Activated naive CD8-positive, alpha-beta T cell treated with anti-CD3 and anti-CD28 coated beads, Interleukin-2, amount 50 U/mL, for 24 hours (primary cell): ENCODE data around the gene KLF3.

Source experiments
- ATAC-seq: fragments of 150-1000 bp; cut with Tn5 transposase; one replicate; pipeline ENCODE4 v1.10.0; 2021
- DNase-seq: peaks from one replicate; pipeline ENCODE4 v3.0.0; 2021
- H3K27ac Mint-ChIP-seq: one replicate; pipeline ENCODE4 v1.8.0; 2021; ENCODE audit warnings: mild to moderate bottlenecking, mixed read lengths
- H3K27me3 Mint-ChIP-seq: one replicate; pipeline ENCODE4 v1.8.0; 2021; ENCODE audit warnings: mixed read lengths
- H3K36me3 Mint-ChIP-seq: one replicate; pipeline ENCODE4 v1.8.0; 2021; ENCODE audit warnings: low read depth, mixed read lengths
- H3K4me1 Mint-ChIP-seq: one replicate; pipeline ENCODE4 v1.8.0; 2021; ENCODE audit warnings: mixed read lengths
- H3K4me3 Mint-ChIP-seq: one replicate; pipeline ENCODE4 v1.8.0; 2021; ENCODE audit warnings: mild to moderate bottlenecking, moderate library complexity, mixed read lengths
- H3K9me3 Mint-ChIP-seq: one replicate; pipeline ENCODE4 v1.8.0; 2021; ENCODE audit warnings: mixed read lengths

The KLF3 gene

DNA sequence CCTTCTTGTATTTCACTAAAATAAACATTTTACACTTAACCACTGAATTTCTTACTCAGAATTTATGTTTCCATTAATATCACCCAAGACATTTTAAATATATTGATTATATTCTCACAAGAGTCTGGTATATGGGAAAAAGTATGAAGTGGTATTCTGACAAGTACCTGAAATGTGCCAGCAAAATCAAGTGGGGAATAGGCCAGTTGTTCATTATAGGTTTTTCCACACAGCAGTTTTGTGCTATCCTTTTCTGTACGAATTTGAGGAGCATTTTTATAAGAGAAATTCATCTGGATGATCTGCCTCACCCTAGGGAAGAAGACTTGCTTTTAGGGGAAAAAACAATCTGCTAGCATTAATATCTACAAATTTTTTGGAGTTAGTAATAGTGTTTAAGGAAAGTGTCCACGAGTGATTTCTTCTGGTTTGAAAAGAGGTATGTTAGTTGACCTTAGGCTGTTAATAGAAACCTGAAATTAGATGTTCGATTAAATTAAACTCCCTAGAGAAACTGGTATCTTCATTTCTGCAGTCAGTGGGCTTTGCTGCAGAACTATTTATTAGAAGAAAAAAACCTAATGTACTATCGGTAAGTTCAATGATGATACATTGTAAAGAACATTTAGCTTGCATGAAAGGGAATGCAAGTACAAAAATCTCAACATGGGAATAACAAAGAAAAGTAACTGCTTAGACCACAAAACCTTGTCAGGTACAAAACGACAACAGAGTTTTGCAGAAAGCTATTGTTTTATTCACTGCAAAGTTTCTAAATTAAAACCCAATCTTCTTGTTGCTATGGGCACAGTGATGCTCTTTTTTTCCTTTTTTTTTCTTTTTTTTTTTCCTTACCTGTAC lies 1.8 kb downstream of the KLF3 start:
- no peaks in the 10 kb centered on the region for H3K36me3 Mint-ChIP-seq
- peaks cover 75% of the 10 kb centered on the region for H3K4me1 Mint-ChIP-seq
- peak overlapping the region; percentile 84 for H3K27ac Mint-ChIP-seq
- ATAC-seq (no peak), DNase-seq (no peak)
- H3K27me3 Mint-ChIP-seq = no peaks in the 10 kb centered on the region
- peaks cover 4% of the 10 kb centered on the region for H3K9me3 Mint-ChIP-seq
- H3K4me3 Mint-ChIP-seq = peak overlapping the region; percentile 87

- Mint-ChIP-seq H3K27ac (peak overlapping the region; percentile 85), H3K4me3 (peak overlapping the region; percentile 87), H3K9me3 (no peaks in the 10 kb centered on the region), H3K4me1 (peaks cover 75% of the 10 kb centered on the region), H3K27me3 (no peaks in the 10 kb centered on the region), H3K36me3 (no peaks in the 10 kb centered on the region)
- ATAC-seq (no peak), DNase-seq (no peak)
These were observed 2.7 kb downstream of the KLF3 start for GRCh38 chr4:38666766-38667084.

GRCh38 chr4:38667085-38667893 lies 3.3 kb downstream of the KLF3 start:
- Mint-ChIP-seq H3K36me3 (no peaks in the 10 kb centered on the region), H3K9me3 (no peaks in the 10 kb centered on the region), H3K4me3 (peak overlapping the region; percentile 87), H3K4me1 (peaks cover 75% of the 10 kb centered on the region), H3K27me3 (no peaks in the 10 kb centered on the region), H3K27ac (peak overlapping the region; percentile 85)
- ATAC-seq (peak; percentile 57), DNase-seq (peak; percentile 50)

GRCh38 chr4:38668203-38668971 lies 4.4 kb downstream of the KLF3 start:
- Mint-ChIP-seq H3K36me3 (no peaks in the 10 kb centered on the region), H3K9me3 (no peaks in the 10 kb centered on the region), H3K27me3 (no peaks in the 10 kb centered on the region), H3K4me3 (no peak overlapping the region), H3K27ac (peak overlapping the region; percentile 73), H3K4me1 (peaks cover 82% of the 10 kb centered on the region)
- DNase-seq (no peak), ATAC-seq (no peak)

- no peak overlapping the region for H3K4me3 Mint-ChIP-seq
- H3K27ac Mint-ChIP-seq = peak overlapping the region; percentile 73
- no peaks in the 10 kb centered on the region for H3K36me3 Mint-ChIP-seq
- DNase-seq (no peak), ATAC-seq (no peak)
- peaks cover 91% of the 10 kb centered on the region for H3K4me1 Mint-ChIP-seq
- no peaks in the 10 kb centered on the region for H3K9me3 Mint-ChIP-seq
- H3K27me3 Mint-ChIP-seq = no peaks in the 10 kb centered on the region
These were observed 5.2 kb downstream of the KLF3 start for GRCh38 chr4:38669208-38669607.

DNA sequence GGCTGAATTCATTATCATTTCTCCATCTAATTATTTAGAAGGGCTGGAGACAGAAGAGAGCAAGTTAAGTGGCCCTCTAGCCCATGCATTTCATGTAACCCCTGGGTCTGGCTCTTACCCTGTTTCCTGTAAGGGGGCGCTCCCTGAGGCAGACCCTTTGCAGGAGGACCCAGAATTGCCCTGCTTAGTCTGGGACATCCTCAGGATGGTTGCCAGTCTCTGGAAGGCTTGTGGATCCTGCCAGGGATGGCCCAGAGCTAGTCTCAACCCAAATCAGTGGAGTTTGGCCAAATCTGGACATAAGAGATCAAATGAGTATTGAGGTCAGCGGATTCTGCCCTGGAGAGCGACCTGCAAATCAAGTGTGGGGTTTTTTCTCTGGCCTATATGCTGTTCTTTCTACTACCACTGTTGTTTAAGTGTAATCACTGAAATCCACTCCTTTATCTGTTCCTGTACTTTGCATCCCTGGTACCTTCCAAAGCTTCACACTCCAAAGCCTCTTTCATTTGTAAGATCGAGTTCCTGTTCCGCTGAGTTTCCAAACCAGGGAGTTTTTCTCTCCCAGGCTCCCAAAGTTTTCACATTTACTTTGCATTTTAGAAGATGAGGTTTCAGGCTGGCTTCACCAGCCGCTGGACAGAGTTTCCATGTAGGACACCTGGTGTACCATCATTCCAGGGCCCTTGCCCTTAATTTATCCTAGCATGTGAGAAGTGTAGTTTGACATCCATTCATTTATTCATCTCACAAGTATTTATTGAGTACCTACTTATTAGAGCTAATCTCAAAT lies 6.3 kb downstream of the KLF3 start:
- Mint-ChIP-seq H3K27me3 (no peaks in the 10 kb centered on the region), H3K4me3 (peak overlapping the region; percentile 58), H3K9me3 (no peaks in the 10 kb centered on the region), H3K27ac (peak overlapping the region; percentile 61), H3K4me1 (peaks cover 98% of the 10 kb centered on the region), H3K36me3 (no peaks in the 10 kb centered on the region)
- DNase-seq = no peak
- no peak for ATAC-seq

- ATAC-seq = no peak
- H3K9me3 Mint-ChIP-seq = no peaks in the 10 kb centered on the region
These were observed 7.1 kb downstream of the KLF3 start for GRCh38 chr4:38670939-38671591.

DNA sequence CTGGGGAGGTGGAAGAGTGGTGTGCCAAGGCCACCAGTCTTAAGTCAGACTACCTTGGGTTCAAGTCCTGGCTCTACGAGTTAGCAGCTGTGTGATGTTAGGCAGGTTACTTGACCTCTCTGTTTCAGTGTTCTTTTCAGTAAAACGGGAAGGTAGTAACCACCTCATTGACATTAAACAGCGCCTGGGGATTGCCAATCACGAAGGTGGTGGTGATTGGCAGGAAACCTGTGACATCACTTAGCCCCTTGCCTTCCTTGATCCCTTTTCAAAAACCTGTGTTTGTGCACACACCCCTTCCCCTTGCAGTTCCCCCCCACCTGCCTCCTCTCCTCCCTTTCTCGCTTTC lies 7.6 kb downstream of the KLF3 start:
- ATAC-seq = peak; percentile 4
- H3K27me3 Mint-ChIP-seq = no peaks in the 10 kb centered on the region
- peak overlapping the region; percentile 63 for H3K27ac Mint-ChIP-seq
- no peaks in the 10 kb centered on the region for H3K36me3 Mint-ChIP-seq
- H3K9me3 Mint-ChIP-seq = no peaks in the 10 kb centered on the region
- no peak for DNase-seq
- peaks cover 96% of the 10 kb centered on the region for H3K4me1 Mint-ChIP-seq
- peak overlapping the region; percentile 58 for H3K4me3 Mint-ChIP-seq

More at GRCh38 chr4:38670939-38671591, 7.1 kb downstream of the KLF3 start:
- peaks cover 98% of the 10 kb centered on the region for H3K4me1 Mint-ChIP-seq
- H3K4me3 Mint-ChIP-seq = peak overlapping the region; percentile 58
- no peak for DNase-seq
- no peaks in the 10 kb centered on the region for H3K27me3 Mint-ChIP-seq
- H3K27ac Mint-ChIP-seq = peak overlapping the region; percentile 50
- no peaks in the 10 kb centered on the region for H3K36me3 Mint-ChIP-seq

DNA sequence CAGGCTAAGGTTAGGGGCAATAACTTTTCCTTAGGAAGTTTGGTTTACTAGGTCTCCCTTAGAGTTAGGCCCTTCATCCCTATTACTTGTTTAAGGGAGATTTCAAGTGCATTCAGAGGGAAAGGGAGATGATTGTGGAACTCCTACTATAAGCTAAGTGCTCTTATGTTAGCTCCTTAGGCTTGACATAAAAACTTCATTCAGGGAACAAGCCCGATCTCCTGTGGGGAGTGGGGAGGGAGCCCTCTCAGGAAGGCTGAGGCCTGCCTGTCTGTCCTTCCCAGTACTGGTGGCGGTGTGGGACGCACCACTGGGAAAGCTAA lies 8.0 kb downstream of the KLF3 start:
- Mint-ChIP-seq H3K27ac (peak overlapping the region; percentile 63), H3K36me3 (no peaks in the 10 kb centered on the region), H3K4me1 (peaks cover 93% of the 10 kb centered on the region), H3K27me3 (no peaks in the 10 kb centered on the region), H3K9me3 (no peaks in the 10 kb centered on the region), H3K4me3 (no peak overlapping the region)
- ATAC-seq (no peak), DNase-seq (no peak)

GRCh38 chr4:38672397-38673129 lies 8.6 kb downstream of the KLF3 start:
- DNase-seq (no peak), ATAC-seq (no peak)
- Mint-ChIP-seq H3K27ac (peak overlapping the region; percentile 63), H3K9me3 (no peaks in the 10 kb centered on the region), H3K4me1 (peaks cover 92% of the 10 kb centered on the region), H3K27me3 (no peaks in the 10 kb centered on the region), H3K36me3 (no peaks in the 10 kb centered on the region), H3K4me3 (peak overlapping the region; percentile 21)

DNA sequence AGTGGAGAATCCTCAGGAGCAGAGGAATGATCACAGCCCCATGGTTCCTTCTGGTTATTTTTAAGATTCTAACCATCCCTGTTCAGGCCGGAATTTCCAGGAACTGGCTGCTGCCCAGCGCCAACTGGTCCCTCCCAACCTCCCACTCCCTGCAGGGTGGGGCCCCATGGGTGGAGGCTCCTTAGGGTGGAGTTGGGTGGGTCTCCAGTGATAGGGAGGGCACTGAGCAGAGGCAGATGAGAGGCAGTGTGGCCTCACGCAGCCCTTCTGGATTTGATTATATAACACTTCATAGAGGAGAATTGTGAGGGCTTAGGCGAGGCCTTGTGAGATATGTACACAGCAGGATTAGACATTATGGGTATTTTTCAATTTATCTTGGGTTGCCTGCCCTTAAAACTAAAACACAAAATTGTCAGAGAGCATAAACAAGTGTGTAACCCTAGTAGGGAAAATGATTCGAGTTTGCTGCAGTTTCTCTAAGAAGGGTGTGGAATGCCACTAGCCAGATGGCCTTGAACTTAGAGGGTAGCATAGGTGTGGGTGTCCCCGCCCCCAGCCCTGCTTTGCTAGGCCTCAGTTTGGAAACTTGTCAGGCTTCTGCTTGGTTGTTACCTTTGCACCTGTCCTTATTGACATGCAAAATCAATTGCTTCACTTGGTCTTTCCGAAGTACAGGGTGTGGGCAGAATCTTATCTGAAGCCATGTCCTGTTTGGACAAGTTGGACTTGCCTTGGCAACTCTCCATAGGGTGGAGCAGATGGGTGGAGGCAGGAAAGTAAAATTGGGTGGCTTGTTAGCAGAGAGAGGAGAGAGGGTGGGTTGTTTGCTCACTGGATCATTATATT lies 9.4 kb downstream of the KLF3 start:
- Mint-ChIP-seq H3K36me3 (no peaks in the 10 kb centered on the region), H3K27me3 (no peaks in the 10 kb centered on the region), H3K4me3 (peak overlapping the region; percentile 21), H3K27ac (peak overlapping the region; percentile 63), H3K9me3 (no peaks in the 10 kb centered on the region), H3K4me1 (peaks cover 93% of the 10 kb centered on the region)
- no peak for ATAC-seq
- DNase-seq = no peak

DNA sequence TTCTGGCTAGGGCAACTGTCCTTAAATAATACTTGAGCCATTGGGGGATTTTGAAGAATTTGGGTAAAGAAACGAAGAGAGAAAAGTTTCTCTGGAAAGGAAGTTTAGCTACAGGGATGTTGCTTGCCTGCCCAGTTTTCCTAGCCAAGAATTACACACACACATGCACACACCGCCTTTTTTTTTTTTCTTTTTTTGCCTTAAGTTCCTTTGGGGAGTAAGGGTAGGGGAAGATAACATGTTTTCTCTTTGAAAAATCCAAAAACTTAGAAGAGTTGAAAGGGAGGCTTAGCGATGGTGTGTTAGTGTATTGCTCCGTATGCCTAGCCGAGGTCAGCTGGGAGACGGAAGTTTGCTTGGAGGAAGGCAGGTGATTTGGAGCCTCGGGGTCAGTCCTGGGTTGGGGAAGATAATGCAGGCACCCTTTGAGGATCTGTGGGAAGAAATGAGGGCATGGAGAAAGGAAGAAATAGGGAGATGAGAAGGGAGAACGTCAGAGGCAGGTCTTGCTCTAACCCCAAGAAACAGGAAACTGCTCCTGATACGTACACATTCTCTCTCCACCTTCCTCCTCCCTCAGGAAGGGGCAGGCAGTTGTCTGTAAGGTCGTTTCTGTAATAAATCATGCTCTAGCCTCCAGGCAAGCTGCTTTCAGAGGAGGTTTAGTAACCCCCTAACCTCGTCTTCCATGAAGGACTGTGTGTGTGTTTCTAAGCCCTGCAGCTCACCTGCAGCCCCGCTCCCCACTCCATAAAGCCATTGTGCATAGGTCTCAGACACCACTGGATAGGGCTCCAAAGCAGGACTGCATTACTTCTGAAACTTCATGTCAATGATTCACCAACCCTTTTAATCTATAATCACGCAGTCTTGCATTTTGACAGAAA lies 10.5 kb downstream of the KLF3 start:
- Mint-ChIP-seq H3K4me1 (peaks cover 90% of the 10 kb centered on the region), H3K27me3 (no peaks in the 10 kb centered on the region), H3K27ac (peak overlapping the region; percentile 53), H3K4me3 (peak overlapping the region; percentile 64), H3K9me3 (no peaks in the 10 kb centered on the region), H3K36me3 (peaks cover 6% of the 10 kb centered on the region)
- DNase-seq (no peak), ATAC-seq (peak; percentile 30)
